Neural cell (in vitro differentiated cells): ENCODE measurements around the gene NFIB. TPM values are rescaled to one million over a fixed set of nuclear protein-coding genes. Genes with fewer than 3 reads are reported as not detected.

Source experiments
- H2AFZ ChIP-seq: fragments of 200-600, 300-800 bp; sonication (generic), shearing (Covaris generic); 2 replicates; pipeline ENCODE4 v1.6.0; 2014; ENCODE audit warnings: low read depth, mild to moderate bottlenecking, antibody characterized with exemption, low read length, moderate library complexity
- H3F3A ChIP-seq: fragments of 200-600 bp; shearing (Covaris generic); 2 replicates; pipeline ENCODE4 v1.6.1; 2016; ENCODE audit warnings: mild to moderate bottlenecking, moderate library complexity, mixed read lengths, antibody characterized with exemption, low read length; ENCODE audit not compliant: insufficient read depth, poor library complexity, severe bottlenecking
- H3K27ac ChIP-seq: fragments of 200-600, 300-800 bp; sonication (generic), shearing (Covaris generic); 2 replicates; pipeline ENCODE4 v1.5.1; 2014; ENCODE audit warnings: mild to moderate bottlenecking, low read length, moderate library complexity
- H3K27me3 ChIP-seq: fragments of 300-800, 200-600 bp; sonication (generic), shearing (Covaris generic); 2 replicates; pipeline ENCODE4 v1.6.0; 2014; ENCODE audit warnings: mild to moderate bottlenecking, low read depth, low read length, moderate library complexity; ENCODE audit not compliant: insufficient read depth
- H3K36me3 ChIP-seq: fragments of 300-800, 200-600 bp; sonication (generic), shearing (Covaris generic); 2 replicates; pipeline ENCODE4 v1.5.1; 2014; ENCODE audit warnings: mild to moderate bottlenecking, antibody characterized with exemption, low read length, moderate library complexity; ENCODE audit not compliant: insufficient read depth
- H3K4me2 ChIP-seq: fragments of 300-800, 200-600 bp; sonication (generic), shearing (Covaris generic); 2 replicates; pipeline ENCODE4 v1.6.0; 2014; ENCODE audit warnings: mild to moderate bottlenecking, low read length
- H3K4me3 ChIP-seq: fragments of 300-800, 200-600 bp; sonication (generic), shearing (Covaris generic); 2 replicates; pipeline ENCODE4 v1.5.1; 2014; ENCODE audit warnings: mild to moderate bottlenecking, low read length, moderate library complexity
- H3K79me2 ChIP-seq: fragments of 200-600 bp; shearing (Covaris generic); replicated peaks from 2 replicates; pipeline ENCODE4 v1.6.0; 2014; ENCODE audit warnings: mild to moderate bottlenecking, low read length, moderate library complexity; ENCODE audit not compliant: insufficient read depth
- H3K9ac ChIP-seq: fragments of 300-800, 200-600 bp; sonication (generic), shearing (Covaris generic); 2 replicates; pipeline ENCODE4 v1.6.1; 2016; ENCODE audit warnings: mild to moderate bottlenecking, low read length, mixed read lengths
- H3K9me2 ChIP-seq: fragments of 200-600 bp; shearing (Covaris generic); 2 replicates; pipeline ENCODE4 v1.6.1; 2016; ENCODE audit warnings: mild to moderate bottlenecking, low read length, mixed read lengths; ENCODE audit not compliant: insufficient read depth
- H3K9me3 ChIP-seq: fragments of 200-600, 300-800 bp; sonication (generic), shearing (Covaris generic); 2 replicates; pipeline ENCODE4 v1.6.1; 2016; ENCODE audit warnings: mild to moderate bottlenecking, mixed run types, low read length, moderate library complexity, mixed read lengths
- H4K20me1 ChIP-seq: fragments of 200-600 bp; shearing (Covaris generic); 2 replicates; pipeline ENCODE4 v1.6.1; 2016; ENCODE audit warnings: mild to moderate bottlenecking, mixed run types; ENCODE audit not compliant: insufficient read depth
- EP300 ChIP-seq: fragments of 450-650 bp; conservative IDR thresholded peaks from 2 replicates; pipeline ENCODE4 v1.6.1; 2014; ENCODE audit warnings: antibody characterized with exemption, mild to moderate bottlenecking, moderate library complexity; ENCODE audit not compliant: poor library complexity, severe bottlenecking
- EZH2 ChIP-seq: fragments of 200-600, 300-800 bp; shearing (Covaris generic), sonication (generic); IDR thresholded peaks from 2 replicates; pipeline ENCODE4 v1.6.1; 2014; ENCODE audit warnings: antibody characterized with exemption, low read length, borderline replicate concordance, mild to moderate bottlenecking; ENCODE audit not compliant: insufficient read depth, poor library complexity, severe bottlenecking
- MXI1 ChIP-seq: fragments of 450-650 bp; conservative IDR thresholded peaks from 2 replicates; pipeline ENCODE4 v1.6.1; 2014; ENCODE audit warnings: antibody characterized with exemption, mild to moderate bottlenecking; ENCODE audit not compliant: poor library complexity, severe bottlenecking
- POLR2AphosphoS5 ChIP-seq: IDR thresholded peaks from 2 replicates; pipeline ENCODE4 v1.6.1; 2012
- RAD21 ChIP-seq: fragments of 450-650 bp; conservative IDR thresholded peaks from 2 replicates; pipeline ENCODE4 v1.6.1; 2014; ENCODE audit warnings: antibody characterized with exemption, mild to moderate bottlenecking, moderate library complexity
- SMC3 ChIP-seq: fragments of 450-650 bp; conservative IDR thresholded peaks from 2 replicates; pipeline ENCODE4 v1.6.1; 2014; ENCODE audit warnings: antibody characterized with exemption, mild to moderate bottlenecking, moderate library complexity; ENCODE audit not compliant: poor library complexity
- TAF1 ChIP-seq: IDR thresholded peaks from 2 replicates; pipeline ENCODE4 v1.6.1; 2012; ENCODE audit warnings: low read depth
- polyA plus RNA-seq: library from polyadenylated mRNA; depleted of rRNA; stranded (reverse); fragments of >200 nt; gene quantifications from 2 replicates; pipeline ENCODE4 v1.2.3, GENCODE V29; 2014
- TF ChIP-seq, protein P1 (sequence below): IDR thresholded peaks from 2 replicates; pipeline ENCODE4 v1.6.1; 2012; ENCODE audit warnings: borderline replicate concordance
- TF ChIP-seq, protein P2 (sequence below): fragments of 450-650 bp; IDR thresholded peaks from 2 replicates; pipeline ENCODE4 v1.5.1; 2014; ENCODE audit warnings: antibody characterized with exemption, mild to moderate bottlenecking, moderate library complexity; ENCODE audit not compliant: poor library complexity, severe bottlenecking

Gene NFIB
- polyA plus RNA-seq, 1 donor from 2014 or later: 0.73 TPM

DNA sequence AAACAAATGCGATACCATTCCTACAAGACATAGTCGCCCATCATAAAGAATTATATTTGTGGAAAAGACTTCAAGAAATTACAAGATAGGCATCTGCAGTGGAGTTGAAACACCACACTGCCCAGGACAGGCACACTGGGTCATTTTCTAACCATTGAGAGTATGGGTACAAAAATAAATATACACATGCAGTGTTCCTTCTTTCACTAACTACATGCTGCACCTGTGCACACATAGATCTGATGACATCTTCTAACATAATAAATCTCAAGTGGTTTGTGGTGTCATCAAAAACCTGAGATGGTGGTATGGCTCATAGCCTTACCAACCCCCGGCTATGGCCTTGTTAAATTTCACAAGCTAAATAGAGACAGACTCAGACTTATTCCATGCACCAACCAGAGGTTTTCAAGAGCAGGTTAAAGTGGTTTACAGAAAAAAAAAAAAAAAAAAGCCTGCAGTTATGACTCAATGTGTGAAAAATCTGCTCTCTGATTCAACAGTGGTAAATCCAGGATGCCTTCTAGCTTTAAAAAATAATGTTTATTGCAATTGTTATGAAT, 12.4 kb upstream of the NFIB start:
- Histone ChIP-seq H3K9ac (no peak overlapping the region), H3F3A (no peaks in the 10 kb centered on the region), H2AFZ (no peak overlapping the region), H3K79me2 (no peaks in the 10 kb centered on the region), H3K27ac (no peak overlapping the region), H3K4me3 (no peak overlapping the region), H3K4me2 (no peak overlapping the region), H3K9me2 (no peaks in the 10 kb centered on the region), H3K36me3 (no peaks in the 10 kb centered on the region), H4K20me1 (no peaks in the 10 kb centered on the region), H3K27me3 (peaks cover 29% of the 10 kb centered on the region), H3K9me3 (no peaks in the 10 kb centered on the region)
- TF ChIP-seq TAF1: no peak

DNA sequence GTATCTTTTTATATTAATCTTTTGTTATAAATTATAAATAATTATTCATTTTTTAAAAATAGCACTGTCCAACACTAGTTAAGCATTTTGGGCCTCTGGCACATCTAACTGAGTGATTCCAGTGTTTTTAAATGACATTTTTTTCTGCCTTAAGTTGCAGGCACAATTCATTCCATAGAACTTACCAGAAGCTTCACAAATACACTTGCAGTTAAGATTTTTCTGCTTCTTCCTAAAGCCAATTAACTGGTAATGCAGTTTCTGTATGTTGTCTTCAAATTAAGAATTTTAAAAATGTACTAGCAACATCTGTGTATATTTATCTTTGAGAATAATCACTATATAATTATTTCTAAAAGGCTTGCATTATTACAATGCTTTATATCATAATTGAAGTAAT, 11.2 kb upstream of the NFIB start:
- Histone ChIP-seq H3K4me3 (no peak overlapping the region), H3F3A (no peaks in the 10 kb centered on the region), H3K9me2 (no peaks in the 10 kb centered on the region), H3K9ac (no peak overlapping the region), H4K20me1 (no peaks in the 10 kb centered on the region), H3K27ac (no peak overlapping the region), H3K36me3 (no peaks in the 10 kb centered on the region), H2AFZ (no peak overlapping the region), H3K4me2 (no peak overlapping the region), H3K9me3 (no peaks in the 10 kb centered on the region), H3K79me2 (no peaks in the 10 kb centered on the region), H3K27me3 (peaks cover 41% of the 10 kb centered on the region)
- TF ChIP-seq RAD21 (no peak), SMC3 (no peak), TAF1 (no peak), EP300 (no peak), POLR2AphosphoS5 (no peak), MXI1 (no peak), EZH2 (no peak)
- TF ChIP-seq, protein P1, sequence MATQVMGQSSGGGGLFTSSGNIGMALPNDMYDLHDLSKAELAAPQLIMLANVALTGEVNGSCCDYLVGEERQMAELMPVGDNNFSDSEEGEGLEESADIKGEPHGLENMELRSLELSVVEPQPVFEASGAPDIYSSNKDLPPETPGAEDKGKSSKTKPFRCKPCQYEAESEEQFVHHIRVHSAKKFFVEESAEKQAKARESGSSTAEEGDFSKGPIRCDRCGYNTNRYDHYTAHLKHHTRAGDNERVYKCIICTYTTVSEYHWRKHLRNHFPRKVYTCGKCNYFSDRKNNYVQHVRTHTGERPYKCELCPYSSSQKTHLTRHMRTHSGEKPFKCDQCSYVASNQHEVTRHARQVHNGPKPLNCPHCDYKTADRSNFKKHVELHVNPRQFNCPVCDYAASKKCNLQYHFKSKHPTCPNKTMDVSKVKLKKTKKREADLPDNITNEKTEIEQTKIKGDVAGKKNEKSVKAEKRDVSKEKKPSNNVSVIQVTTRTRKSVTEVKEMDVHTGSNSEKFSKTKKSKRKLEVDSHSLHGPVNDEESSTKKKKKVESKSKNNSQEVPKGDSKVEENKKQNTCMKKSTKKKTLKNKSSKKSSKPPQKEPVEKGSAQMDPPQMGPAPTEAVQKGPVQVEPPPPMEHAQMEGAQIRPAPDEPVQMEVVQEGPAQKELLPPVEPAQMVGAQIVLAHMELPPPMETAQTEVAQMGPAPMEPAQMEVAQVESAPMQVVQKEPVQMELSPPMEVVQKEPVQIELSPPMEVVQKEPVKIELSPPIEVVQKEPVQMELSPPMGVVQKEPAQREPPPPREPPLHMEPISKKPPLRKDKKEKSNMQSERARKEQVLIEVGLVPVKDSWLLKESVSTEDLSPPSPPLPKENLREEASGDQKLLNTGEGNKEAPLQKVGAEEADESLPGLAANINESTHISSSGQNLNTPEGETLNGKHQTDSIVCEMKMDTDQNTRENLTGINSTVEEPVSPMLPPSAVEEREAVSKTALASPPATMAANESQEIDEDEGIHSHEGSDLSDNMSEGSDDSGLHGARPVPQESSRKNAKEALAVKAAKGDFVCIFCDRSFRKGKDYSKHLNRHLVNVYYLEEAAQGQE: no peak
- TF ChIP-seq, protein P2, sequence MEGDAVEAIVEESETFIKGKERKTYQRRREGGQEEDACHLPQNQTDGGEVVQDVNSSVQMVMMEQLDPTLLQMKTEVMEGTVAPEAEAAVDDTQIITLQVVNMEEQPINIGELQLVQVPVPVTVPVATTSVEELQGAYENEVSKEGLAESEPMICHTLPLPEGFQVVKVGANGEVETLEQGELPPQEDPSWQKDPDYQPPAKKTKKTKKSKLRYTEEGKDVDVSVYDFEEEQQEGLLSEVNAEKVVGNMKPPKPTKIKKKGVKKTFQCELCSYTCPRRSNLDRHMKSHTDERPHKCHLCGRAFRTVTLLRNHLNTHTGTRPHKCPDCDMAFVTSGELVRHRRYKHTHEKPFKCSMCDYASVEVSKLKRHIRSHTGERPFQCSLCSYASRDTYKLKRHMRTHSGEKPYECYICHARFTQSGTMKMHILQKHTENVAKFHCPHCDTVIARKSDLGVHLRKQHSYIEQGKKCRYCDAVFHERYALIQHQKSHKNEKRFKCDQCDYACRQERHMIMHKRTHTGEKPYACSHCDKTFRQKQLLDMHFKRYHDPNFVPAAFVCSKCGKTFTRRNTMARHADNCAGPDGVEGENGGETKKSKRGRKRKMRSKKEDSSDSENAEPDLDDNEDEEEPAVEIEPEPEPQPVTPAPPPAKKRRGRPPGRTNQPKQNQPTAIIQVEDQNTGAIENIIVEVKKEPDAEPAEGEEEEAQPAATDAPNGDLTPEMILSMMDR: no peak
